CD4-positive, alpha-beta T cell (primary cell): Measurements from ENCODE around the gene PNMA6E. TPM values are rescaled to one million over a fixed set of nuclear protein-coding genes. Genes with fewer than 3 reads are reported as not detected.

Source experiments
- ATAC-seq: fragments of 200-7000 bp; cut with Tn5 transposase; one replicate; pipeline ENCODE4 v1.10.0; 2022; ENCODE audit warnings: mild to moderate bottlenecking; ENCODE audit not compliant: poor library complexity
- CTCF ChIA-PET: fragments of 350-600 bp; sonication (Branson Sonifier 250); formaldehyde crosslinking; loops from one replicate; lab custom pipeline; 2021; ENCODE audit warnings: antibody characterized with exemption, inconsistent platforms; lab: Charles Lee
- POLR2A ChIA-PET: fragments of 350-600 bp; sonication (Branson Sonifier 250); formaldehyde crosslinking; loops from one replicate; lab custom pipeline; 2021; ENCODE audit warnings: antibody characterized with exemption, inconsistent platforms; lab: Charles Lee
- DNase-seq, 14 experiments: peaks; one replicate each; pipeline ENCODE4 v3.0.0-alpha.2; 2013 to 2020; ENCODE audit warnings: mixed read lengths in 2 of 14
- H3K27ac ChIP-seq, 2 donors: one replicate each; pipeline versions ENCODE4 v1.5.1 to v1.7.0; 2013; ENCODE audit warnings: low read length in 2 of 2, low read depth in 1 of 2, mild to moderate bottlenecking in 1 of 2
- H3K27me3 ChIP-seq, 2 experiments: 1 replicate in 1 of 2; 2 replicates in 1 of 2; pipeline versions ENCODE4 v1.6.1 to v1.7.0; 2013; ENCODE audit warnings: low read length in 2 of 2, control low read depth in 1 of 2, mild to moderate bottlenecking in 1 of 2, moderate library complexity in 1 of 2; ENCODE audit not compliant: insufficient read depth in 2 of 2, control insufficient read depth in 1 of 2
- H3K36me3 ChIP-seq: one replicate; pipeline ENCODE4 v1.6.1; 2013; ENCODE audit warnings: low read length, control low read depth; ENCODE audit not compliant: insufficient read depth
- H3K4me1 ChIP-seq: one replicate; pipeline ENCODE4 v1.6.1; 2013; ENCODE audit warnings: low read length, control low read depth; ENCODE audit not compliant: insufficient read depth
- H3K4me3 ChIP-seq: one replicate; pipeline ENCODE4 v1.5.1; 2013; ENCODE audit warnings: mild to moderate bottlenecking, low read length, moderate library complexity
- H3K9me3 ChIP-seq, 2 experiments: 1 replicate in 1 of 2; 2 replicates in 1 of 2; pipeline versions ENCODE4 v1.6.1 to v1.7.0; 2013; ENCODE audit warnings: low read length in 2 of 2, mild to moderate bottlenecking in 2 of 2, control low read depth in 1 of 2, moderate library complexity in 1 of 2; ENCODE audit not compliant: control insufficient read depth in 1 of 2, insufficient read depth in 1 of 2
- H3K27ac Mint-ChIP-seq: one replicate; pipeline ENCODE4 v1.8.0; 2020; ENCODE audit warnings: mixed read lengths
- H3K27me3 Mint-ChIP-seq: one replicate; pipeline ENCODE4 v1.8.0; 2021; ENCODE audit warnings: mixed read lengths
- H3K36me3 Mint-ChIP-seq: one replicate; pipeline ENCODE4 v1.8.0; 2021; ENCODE audit warnings: low read depth, mixed read lengths
- H3K4me1 Mint-ChIP-seq: one replicate; pipeline ENCODE4 v1.8.0; 2021; ENCODE audit warnings: low read depth, mixed read lengths
- H3K4me3 Mint-ChIP-seq: one replicate; pipeline ENCODE4 v1.8.0; 2020; ENCODE audit warnings: mild to moderate bottlenecking, mixed read lengths
- H3K9me3 Mint-ChIP-seq: one replicate; pipeline ENCODE4 v1.8.0; 2020; ENCODE audit warnings: mixed read lengths
- CTCF ChIP-seq: fragments of 200-600 bp; IDR thresholded peaks from one replicate; pipeline ENCODE4 v1.8.0; 2022; ENCODE audit warnings: antibody characterized with exemption, mild to moderate bottlenecking
- intact Hi-C, 2 experiments: fragments of 100-400 bp; cut with DNase I in 1 of 2; cut with micrococcal nuclease in 1 of 2; formaldehyde crosslinking; loops; one replicate each; pipeline versions ENCODE4 v1.15.1 to v1.9.0; 2023 to 2025; cut with DNase I, micrococcal nuclease
- total RNA-seq, 174 experiments: library from RNA in 2 of 174; stranded (reverse) in 2 of 174; gene quantifications; one replicate each; pipeline ENCODE4 v1.2.3 and lab custom pipeline; 2021 to 2026

Gene PNMA6E
- total RNA-seq, 2 experiments from 2014 or later: not detected

GRCh38 chrX:153423652-153424051, 22.5 kb upstream of the PNMA6E start:
- no peaks in the 10 kb centered on the region for H3K36me3 Mint-ChIP-seq
- Histone ChIP-seq H3K27me3 (no peaks in the 10 kb centered on the region), H3K4me1 (no peaks in the 10 kb centered on the region), H3K4me3 (no peak overlapping the region), H3K9me3 (no peaks in the 10 kb centered on the region), H3K27ac (no peak overlapping the region), H3K36me3 (no peaks in the 10 kb centered on the region)
- H3K27me3 Mint-ChIP-seq: no peaks in the 10 kb centered on the region
- no peaks in the 10 kb centered on the region for H3K9me3 Mint-ChIP-seq
- no peak for TF ChIP-seq CTCF
- H3K4me3 Mint-ChIP-seq: no peak overlapping the region
- no peak overlapping the region for H3K27ac Mint-ChIP-seq
- POLR2A ChIA-PET: no interaction called here
- intact Hi-C loops: no loop called here
- DNase-seq (no peak), ATAC-seq (no peak)
- H3K4me1 Mint-ChIP-seq: no peaks in the 10 kb centered on the region
- CTCF ChIA-PET: no interaction called here

- DNase-seq (no peak), ATAC-seq (no peak)
- Mint-ChIP-seq H3K4me1 (no peaks in the 10 kb centered on the region), H3K4me3 (no peak overlapping the region), H3K9me3 (no peaks in the 10 kb centered on the region), H3K36me3 (no peaks in the 10 kb centered on the region), H3K27me3 (no peaks in the 10 kb centered on the region), H3K27ac (no peak overlapping the region)
- Histone ChIP-seq H3K36me3 (no peaks in the 10 kb centered on the region), H3K27ac (no peak overlapping the region), H3K4me3 (no peak overlapping the region), H3K27me3 (no peaks in the 10 kb centered on the region), H3K4me1 (no peaks in the 10 kb centered on the region), H3K9me3 (no peaks in the 10 kb centered on the region)
- CTCF ChIA-PET: no interaction called here
- TF ChIP-seq CTCF: no peak
- intact Hi-C loops: no loop called here
- POLR2A ChIA-PET: no interaction called here
Measured at GRCh38 chrX:153421856-153422255, 20.7 kb upstream of the PNMA6E start.

GRCh38 chrX:153420851-153421599, 19.9 kb upstream of the PNMA6E start:
- CTCF ChIA-PET: no interaction called here
- DNase-seq: no peak
- no peak overlapping the region for H3K4me3 Mint-ChIP-seq

More at GRCh38 chrX:153420851-153421599, 19.9 kb upstream of the PNMA6E start:
- no peak for TF ChIP-seq CTCF
- Histone ChIP-seq H3K4me1 (no peaks in the 10 kb centered on the region), H3K27ac (no peak overlapping the region), H3K36me3 (no peaks in the 10 kb centered on the region), H3K9me3 (no peaks in the 10 kb centered on the region), H3K4me3 (no peak overlapping the region), H3K27me3 (no peaks in the 10 kb centered on the region)
- Mint-ChIP-seq H3K9me3 (no peaks in the 10 kb centered on the region), H3K27ac (no peak overlapping the region), H3K27me3 (no peaks in the 10 kb centered on the region), H3K4me1 (no peaks in the 10 kb centered on the region), H3K36me3 (no peaks in the 10 kb centered on the region)
- no peak for ATAC-seq
- intact Hi-C loops: no loop called here
- POLR2A ChIA-PET: no interaction called here
